Thoracic aorta (tissue), 2 donors: ENCODE results near the gene LRRC36. TPM values are rescaled to one million over a fixed set of nuclear protein-coding genes. Genes with fewer than 3 reads are reported as not detected.

Experiments used
- ATAC-seq: fragments of 150-250 bp; one replicate; pipeline ENCODE4 v1.8.0; 2017; ENCODE audit warnings: low read depth; ENCODE audit not compliant: insufficient number of reproducible peaks, low FRiP score
- DNase-seq: peaks from one replicate; pipeline ENCODE4 v3.0.0-alpha.2; 2020; ENCODE audit warnings: low spot score
- H3K27ac ChIP-seq, 2 donors: fragments of 200-600 bp; sonication (generic); 1 replicate in 1 of 2; 2 replicates in 1 of 2; pipeline ENCODE4 v1.5.1; 2016; ENCODE audit warnings: mild to moderate bottlenecking in 2 of 2, moderate library complexity in 2 of 2
- H3K27me3 ChIP-seq: fragments of 200-600 bp; sonication (generic); replicated peaks from 2 replicates; pipeline ENCODE4 v1.6.0; 2016; ENCODE audit warnings: mild to moderate bottlenecking; ENCODE audit not compliant: insufficient read depth
- H3K36me3 ChIP-seq: fragments of 200-600 bp; sonication (generic); one replicate; pipeline ENCODE4 v1.5.1; 2016
- H3K4me1 ChIP-seq, 2 donors: fragments of 200-600 bp; sonication (generic); 1 replicate in 1 of 2; 2 replicates in 1 of 2; pipeline versions ENCODE4 v1.5.1 to v1.6.0; 2016; ENCODE audit warnings: low read depth in 2 of 2, mild to moderate bottlenecking in 1 of 2; ENCODE audit not compliant: control insufficient read depth in 1 of 2
- H3K4me3 ChIP-seq: fragments of 200-600 bp; sonication (generic); 2 replicates; pipeline ENCODE4 v1.5.1; 2016; ENCODE audit warnings: mild to moderate bottlenecking
- H3K9me3 ChIP-seq: fragments of 200-600 bp; sonication (generic); 2 replicates; pipeline ENCODE4 v1.5.1; 2016
- CTCF ChIP-seq: fragments of 200-600 bp; sonication (generic); IDR thresholded peaks from one replicate; pipeline ENCODE4 v1.5.1; 2019; ENCODE audit warnings: antibody characterized with exemption
- total RNA-seq, 2 donors: library from RNA; depleted of rRNA; stranded (reverse); fragments of >200 nt; gene quantifications; one replicate each; pipeline versions ENCODE4 v1.1.0 to v1.2.3, GENCODE V29; 2016

The LRRC36 gene
- total RNA-seq, 2 donors from 2014 or later = not detected

- no peak overlapping the region for H3K27ac ChIP-seq
- no peaks in the 10 kb centered on the region for H3K36me3 ChIP-seq
- no peaks in the 10 kb centered on the region for H3K27me3 ChIP-seq
- DNase-seq (no peak), ATAC-seq (no peak)
- H3K9me3 ChIP-seq = no peaks in the 10 kb centered on the region
- H3K4me3 ChIP-seq = no peak overlapping the region
- H3K4me1 ChIP-seq = peaks cover 0 to 6% of the 10 kb centered on the region in 2 donors
- no peak for TF ChIP-seq CTCF
Observed at GRCh38 chr16:67287960-67288359, 38.7 kb upstream of the LRRC36 start.

GRCh38 chr16:67291461-67291860 is 35.2 kb upstream of the LRRC36 start:
- TF ChIP-seq CTCF = no peak
- Histone ChIP-seq H3K4me3 (no peak overlapping the region), H3K36me3 (no peaks in the 10 kb centered on the region), H3K27me3 (no peaks in the 10 kb centered on the region), H3K27ac (no peak overlapping the region), H3K4me1 (no peaks in the 10 kb centered on the region), H3K9me3 (no peaks in the 10 kb centered on the region)
- no peak for DNase-seq
- ATAC-seq = no peak

- ATAC-seq (no peak), DNase-seq (no peak)
- H3K9me3 ChIP-seq = no peaks in the 10 kb centered on the region
- no peak overlapping the region for H3K4me3 ChIP-seq
- no peak for TF ChIP-seq CTCF
- H3K27ac ChIP-seq = no peak overlapping the region
- H3K27me3 ChIP-seq = no peaks in the 10 kb centered on the region
- no peaks in the 10 kb centered on the region for H3K36me3 ChIP-seq
- no peaks in the 10 kb centered on the region for H3K4me1 ChIP-seq
Observed at GRCh38 chr16:67294171-67294757, 32.4 kb upstream of the LRRC36 start.

DNA sequence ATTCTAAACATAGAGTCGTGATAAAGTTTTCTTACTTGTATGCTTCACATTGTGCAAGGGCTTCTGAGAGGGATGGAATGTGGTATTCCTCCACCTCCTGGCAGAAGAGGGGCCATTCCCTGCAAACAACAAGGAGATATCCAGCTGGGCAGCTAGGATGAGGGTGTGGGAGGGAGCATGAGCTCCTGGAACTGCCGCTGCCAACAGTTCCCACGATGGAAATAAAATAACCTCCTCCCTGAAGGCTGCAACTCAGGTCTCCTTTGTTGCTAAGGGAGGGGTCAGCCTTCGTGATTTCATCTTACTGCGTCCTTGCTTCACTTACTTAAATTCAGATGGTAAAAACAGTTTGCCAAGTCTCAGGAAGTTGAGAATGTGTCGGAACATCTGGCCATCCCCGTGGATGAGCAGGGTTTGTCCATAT is 31.7 kb upstream of the LRRC36 start:
- no peaks in the 10 kb centered on the region for H3K27me3 ChIP-seq
- no peak for TF ChIP-seq CTCF
- H3K36me3 ChIP-seq = no peaks in the 10 kb centered on the region
- no peak overlapping the region for H3K4me3 ChIP-seq
- H3K4me1 ChIP-seq = no peaks in the 10 kb centered on the region
- DNase-seq (no peak), ATAC-seq (no peak)
- H3K27ac ChIP-seq = no peak overlapping the region
- H3K9me3 ChIP-seq = no peaks in the 10 kb centered on the region

- Histone ChIP-seq H3K4me1 (peaks cover 2 to 6% of the 10 kb centered on the region in 2 donors), H3K27ac (no peak overlapping the region), H3K27me3 (no peaks in the 10 kb centered on the region), H3K36me3 (no peaks in the 10 kb centered on the region), H3K4me3 (no peak overlapping the region), H3K9me3 (no peaks in the 10 kb centered on the region)
- DNase-seq (no peak), ATAC-seq (no peak)
- TF ChIP-seq CTCF = no peak
Observed at GRCh38 chr16:67296420-67296819, 30.2 kb upstream of the LRRC36 start.
